ENCODE measurements around the gene PIP5K1A.
"Not testable (repeated sequence)": the region's sequence is repeated elsewhere in the genome, so short reads cannot be mapped to it uniquely, and the experiment has no call there.

PIP5K1A gene

DNA sequence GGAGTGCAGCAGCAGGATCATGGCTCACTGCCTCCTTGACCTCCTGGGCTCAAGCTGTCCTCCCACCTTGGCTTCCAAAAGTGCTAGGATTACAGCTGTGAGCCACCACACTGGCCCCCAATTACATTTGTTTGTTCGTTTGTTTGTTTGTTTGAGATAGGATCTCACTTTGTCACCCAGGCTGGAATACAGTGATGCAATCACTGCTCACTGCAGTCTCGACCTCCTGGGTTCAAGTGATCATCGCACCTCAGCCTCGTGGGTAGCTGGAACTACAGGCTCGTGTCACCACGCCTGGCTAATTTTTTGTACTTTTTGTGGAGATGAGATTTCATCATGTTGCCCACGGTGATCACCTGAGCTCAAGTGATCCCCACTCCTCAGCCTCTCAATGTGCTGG, 6.3 kb upstream of the PIP5K1A start:
- DNase-seq, result no peak

DNA sequence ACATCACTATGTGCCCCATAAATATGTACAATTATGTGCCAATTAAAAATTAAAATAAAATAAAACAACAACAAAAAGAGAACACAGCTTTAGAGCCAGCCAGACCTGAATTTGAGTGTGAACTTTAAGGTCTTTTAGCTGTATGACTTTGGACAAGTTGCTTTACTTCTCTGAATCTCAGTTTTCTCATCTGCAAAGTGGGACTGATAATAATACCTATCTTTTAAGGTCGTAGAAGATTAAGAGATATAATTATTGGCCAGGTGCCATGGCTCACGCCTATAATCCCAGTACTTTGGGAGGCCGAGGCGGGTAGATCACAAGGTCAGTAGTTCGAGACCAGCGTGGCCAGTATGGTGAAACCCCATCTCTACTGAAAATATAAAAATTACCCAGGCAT, 5.0 kb upstream of the PIP5K1A start:
- DNase-seq, result no peak

GRCh38 chr1:151193856-151194255, 4.5 kb upstream of the PIP5K1A start:
- no peak for DNase-seq

DNA sequence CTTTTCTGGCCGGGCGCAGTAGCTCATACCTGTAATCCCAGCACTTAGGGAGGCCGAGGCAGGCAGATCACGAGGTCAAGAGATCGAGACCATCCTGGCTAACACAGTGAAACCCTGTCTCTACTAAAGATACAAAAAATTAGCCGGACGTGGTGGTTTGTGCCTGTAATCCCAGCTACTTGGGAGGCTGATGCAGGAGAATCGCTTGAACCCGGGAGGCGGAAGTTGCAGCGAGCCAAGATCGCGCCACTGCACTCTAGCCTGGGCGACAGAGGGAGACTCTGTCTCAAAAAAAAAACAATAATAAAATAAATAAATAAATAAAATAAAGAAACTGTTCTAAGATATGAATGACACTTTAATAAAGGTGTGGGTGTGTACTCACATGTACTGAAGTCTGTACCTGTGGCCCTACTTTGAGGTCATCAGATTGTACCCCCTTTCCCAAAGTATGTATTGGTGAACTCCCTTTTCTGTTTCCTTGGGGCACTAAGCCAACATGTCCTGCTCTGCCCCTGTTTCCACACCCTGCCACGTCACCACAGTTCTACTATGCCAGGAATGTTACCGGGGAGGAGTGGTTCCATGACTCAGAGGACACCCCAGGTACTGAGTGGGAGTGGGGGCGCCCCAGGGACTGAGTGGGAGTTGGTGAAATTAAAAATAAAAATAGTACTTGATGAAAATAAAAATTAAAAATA, 3.3 kb upstream of the PIP5K1A start:
- DNase-seq, result peak; percentile 21

GRCh38 chr1:151196292-151196800, 2.0 kb upstream of the PIP5K1A start:
- DNase-seq, result peak; percentile 83

GRCh38 chr1:151197863-151198253, 494 bp upstream of the PIP5K1A start:
- no peak for DNase-seq

- DNase-seq, result peak; percentile 38
These were observed 1.7 kb downstream of the PIP5K1A start for GRCh38 chr1:151199873-151200581.

- not testable (repeated sequence) for DNase-seq
These were observed 7.1 kb downstream of the PIP5K1A start for GRCh38 chr1:151205381-151205965.

DNA sequence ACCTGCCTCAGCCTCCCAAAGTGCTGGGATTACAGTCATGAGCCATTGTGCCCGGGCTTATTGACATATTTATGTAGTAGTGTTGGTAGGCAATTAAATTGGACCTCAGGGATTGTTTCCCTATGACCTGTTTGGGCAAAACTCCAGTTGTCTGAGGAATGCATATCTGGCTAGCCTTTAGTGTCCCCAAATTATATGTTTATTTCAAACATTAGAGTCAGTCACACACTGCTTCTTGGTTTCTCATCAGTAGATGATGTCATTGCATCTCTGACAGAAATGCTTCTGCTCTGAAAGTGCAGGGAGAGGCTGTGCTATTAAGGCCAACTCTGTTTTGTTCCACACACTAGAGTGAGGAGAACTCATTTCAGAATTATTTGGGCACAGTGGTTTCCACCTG, 12.5 kb downstream of the PIP5K1A start:
- DNase-seq, result no peak

GRCh38 chr1:151211972-151212705, 13.8 kb downstream of the PIP5K1A start:
- peak; percentile 76 for DNase-seq

DNA sequence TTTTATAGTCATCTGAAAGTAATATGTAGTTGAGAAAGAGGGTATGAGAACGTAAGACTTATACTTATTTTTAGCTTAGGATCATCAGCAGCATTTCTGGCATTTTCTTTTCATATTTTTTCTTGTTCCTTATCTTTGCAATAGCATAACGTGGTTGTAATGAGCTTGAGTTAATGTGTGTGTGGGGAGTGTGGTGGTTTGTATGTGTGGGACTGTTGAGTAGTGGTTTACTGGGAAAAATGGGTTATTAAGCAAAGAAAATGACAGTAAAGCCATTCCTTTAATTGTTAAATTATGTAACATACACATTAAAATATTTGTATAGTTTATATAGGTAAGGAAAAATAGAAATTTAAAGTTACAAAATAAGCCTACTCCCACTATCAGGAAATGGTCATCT, 15.2 kb downstream of the PIP5K1A start:
- DNase-seq, result no peak

GRCh38 chr1:151221616-151222015, 23.3 kb downstream of the PIP5K1A start:
- DNase-seq, result no peak

DNA sequence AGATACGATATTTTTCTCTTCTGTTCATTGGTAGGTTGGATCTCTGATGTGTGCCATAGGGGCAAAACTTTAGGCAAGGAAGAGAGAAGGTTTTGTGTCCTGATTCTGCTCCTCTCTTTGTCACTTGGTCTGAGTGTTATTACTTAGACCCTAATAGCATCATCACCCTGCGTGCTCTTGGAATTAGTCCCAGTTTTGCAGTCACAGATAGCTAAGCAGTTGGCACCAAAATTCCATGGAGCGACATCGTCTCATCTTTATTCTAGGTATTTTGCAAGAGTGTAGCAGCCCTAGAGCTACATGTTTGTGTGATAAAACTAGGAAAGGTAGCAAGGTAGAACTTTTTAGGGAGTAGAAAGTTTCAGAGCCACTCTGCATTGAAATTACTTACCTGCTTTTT, 23.8 kb downstream of the PIP5K1A start:
- DNase-seq, result no peak

- DNase-seq, result no peak
These were observed 36.9 kb downstream of the PIP5K1A start for GRCh38 chr1:151235235-151235634.

DNA sequence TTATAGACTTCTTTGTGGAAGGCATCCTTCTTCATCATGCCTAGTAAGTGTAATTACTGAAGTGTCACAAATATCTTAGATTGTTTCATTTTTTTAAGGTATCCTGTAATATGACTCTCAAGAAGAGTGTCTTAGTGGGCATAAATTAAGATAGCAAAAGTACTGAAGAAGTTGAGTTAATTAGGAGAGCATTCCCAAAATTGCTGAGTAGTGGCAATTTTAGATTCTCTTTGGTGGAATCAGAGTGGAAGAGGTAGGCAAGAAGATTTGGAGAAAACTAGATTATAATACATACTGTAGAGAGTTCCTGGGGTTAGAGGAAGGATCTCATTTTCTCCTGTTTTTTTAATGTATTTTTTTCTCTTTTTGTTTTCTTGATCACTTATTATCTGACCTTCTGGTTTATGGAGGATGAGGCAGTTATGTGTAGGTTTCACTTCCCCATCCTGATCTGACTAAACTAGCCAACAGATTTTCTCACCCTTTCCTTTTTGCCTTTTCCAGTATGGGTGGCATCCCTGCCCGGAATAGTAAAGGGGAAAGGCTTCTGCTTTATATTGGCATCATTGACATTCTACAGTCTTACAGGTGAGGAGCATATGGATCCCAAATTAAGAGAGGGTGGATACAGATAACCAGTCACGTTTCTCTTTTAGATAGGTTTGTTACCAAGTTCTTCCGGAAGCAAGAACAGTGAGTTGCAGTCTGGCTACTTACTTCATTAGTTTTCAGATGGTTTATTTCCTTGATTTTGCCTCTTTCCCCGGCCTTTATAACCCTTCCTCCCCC, 39.5 kb downstream of the PIP5K1A start:
- peak; percentile 73 for DNase-seq

DNA sequence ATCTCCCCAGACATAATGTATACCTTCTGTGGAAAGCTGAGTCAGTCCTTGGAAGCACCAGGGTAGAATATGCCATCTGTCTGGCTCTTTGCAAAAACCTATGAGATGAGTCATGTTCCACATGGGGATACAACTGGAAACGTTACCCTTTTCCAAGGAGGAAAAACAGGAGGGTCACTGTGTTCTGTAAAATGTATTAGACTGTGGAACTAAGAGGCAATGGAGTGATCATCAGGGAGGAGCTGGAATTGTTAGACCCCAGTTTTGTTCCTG, 40.1 kb downstream of the PIP5K1A start:
- DNase-seq, result no peak

DNA sequence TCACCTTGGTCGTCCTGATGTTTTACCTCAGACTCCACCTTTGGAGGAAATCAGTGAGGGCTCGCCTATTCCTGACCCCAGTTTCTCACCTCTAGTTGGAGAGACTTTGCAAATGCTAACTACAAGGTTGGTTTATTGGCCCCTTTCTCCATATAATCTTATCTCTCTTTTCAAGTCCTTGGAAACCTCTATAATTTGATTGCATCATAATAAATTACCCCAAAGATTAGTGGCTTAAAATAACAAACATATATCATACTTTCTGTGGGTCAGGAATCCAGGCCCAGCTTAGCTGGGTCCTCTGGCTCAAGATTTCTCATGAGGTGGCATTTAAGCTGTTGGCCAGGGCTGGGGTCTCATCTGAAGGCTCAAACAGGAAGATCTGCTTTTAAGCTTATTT, 44.1 kb downstream of the PIP5K1A start:
- DNase-seq, result no peak

- DNase-seq, result no peak
These were observed 45.4 kb downstream of the PIP5K1A start for GRCh38 chr1:151243683-151244216.

DNA sequence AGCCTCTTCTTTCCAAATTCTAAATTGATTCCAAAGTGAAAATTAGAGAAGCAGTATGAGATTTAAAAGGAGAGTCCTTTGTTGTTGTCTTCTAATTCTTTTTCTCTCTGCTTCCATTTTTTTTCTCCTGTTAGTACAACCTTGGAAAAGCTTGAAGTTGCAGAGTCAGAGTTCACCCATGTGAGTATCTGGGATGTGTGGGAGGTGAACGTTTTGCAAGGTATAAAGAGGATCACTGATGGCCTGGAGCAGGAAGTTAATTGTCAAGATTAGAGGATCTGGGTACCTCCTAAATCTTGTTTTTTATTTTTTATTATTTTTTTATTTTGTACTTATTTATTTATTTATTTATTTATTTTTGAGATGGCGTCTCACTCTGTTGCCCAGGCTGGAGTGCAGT, 48.4 kb downstream of the PIP5K1A start:
- DNase-seq, result no peak

DNA sequence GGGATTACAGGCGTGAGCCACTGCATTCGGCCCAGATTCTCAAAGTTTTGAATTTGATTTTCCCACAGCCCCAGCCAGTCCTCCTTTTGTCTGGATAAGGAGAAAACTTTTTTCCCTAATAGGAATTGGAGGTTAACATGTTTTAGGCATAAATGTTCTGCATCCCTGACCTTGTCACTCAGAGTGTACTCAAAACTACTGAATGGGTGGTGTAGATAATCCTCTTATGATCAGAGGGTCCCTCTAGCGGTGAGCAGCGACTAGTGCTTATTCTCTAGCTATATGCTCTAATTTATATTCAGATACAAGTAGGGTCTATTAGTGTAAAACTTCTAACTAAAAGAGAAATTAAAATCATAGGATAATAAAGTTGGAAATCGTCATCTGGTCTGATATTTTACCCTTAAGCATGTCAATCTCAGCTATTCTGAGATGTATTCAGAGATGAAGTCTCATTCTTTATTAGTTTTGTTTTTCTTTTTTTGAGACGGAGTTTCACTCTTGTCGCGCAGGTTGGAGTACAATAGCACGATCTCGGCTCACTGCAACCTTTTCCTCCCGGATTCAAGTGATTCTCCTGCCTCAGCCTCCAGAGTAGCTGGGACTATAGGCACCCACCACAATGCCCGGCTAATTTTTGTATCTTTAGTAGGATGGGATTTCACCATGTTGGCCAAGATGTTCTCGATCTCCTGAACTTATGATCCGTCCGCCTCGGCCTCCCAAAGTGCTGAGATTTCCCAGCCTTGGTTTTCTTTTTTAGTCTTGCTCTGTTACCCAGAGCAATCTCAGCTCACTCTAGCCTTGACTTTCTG, 53.5 kb downstream of the PIP5K1A start:
- peak; percentile 80 for DNase-seq
